IMR-90 (cell line): ENCODE results near the gene TIAM2. TPM values are rescaled to one million over a fixed set of nuclear protein-coding genes. Genes with fewer than 3 reads are reported as not detected.

Source experiments
- ATAC-seq: fragments of 200-7000 bp; cut with Tn5 transposase; 2 replicates; pipeline ENCODE4 v1.9.1; 2020; ENCODE audit warnings: low read depth, mild to moderate bottlenecking, moderate library complexity
- BruUV-seq: library from RNA; stranded (reverse); fragments of 400-500 nt; replicated peaks from 2 replicates; lab custom pipeline; 2021; lab: Mats Ljungman, UMichigan
- CTCF ChIA-PET: fragments of 300-600 bp; formaldehyde crosslinking; extraction: SDS; loops from one replicate; lab custom pipeline; 2021; ENCODE audit warnings: antibody characterized with exemption; lab: Yijun Ruan, JAX
- POLR2A ChIA-PET: fragments of 300-600 bp; sonication (Branson Sonifier 250); formaldehyde crosslinking; loops from one replicate; lab custom pipeline; 2022; ENCODE audit warnings: antibody characterized with exemption; ENCODE audit not compliant: unreplicated experiment; lab: Charles Lee
- DNase-seq: peaks from one replicate; pipeline ENCODE4 v3.0.0; 2013
- H2AFZ ChIP-seq: replicated peaks from 2 replicates; pipeline ENCODE3; 2013; ENCODE audit warnings: low read length, mild to moderate bottlenecking; ENCODE audit not compliant: poor library complexity
- H2AK5ac ChIP-seq: 2 replicates; pipeline ENCODE4 v1.6.1; 2013; ENCODE audit warnings: low read depth, low read length, inconsistent platforms
- H2AK9ac ChIP-seq: replicated peaks from 2 replicates; pipeline ENCODE3; 2013; ENCODE audit warnings: mild to moderate bottlenecking, low read depth, low read length, moderate library complexity; ENCODE audit not compliant: poor library complexity
- H2BK120ac ChIP-seq: 2 replicates; pipeline ENCODE4 v1.6.1; 2013; ENCODE audit warnings: low read depth, low read length, inconsistent platforms
- H2BK15ac ChIP-seq: 3 replicates; pipeline ENCODE4 v1.6.1; 2013; ENCODE audit warnings: low read depth, low read length, inconsistent platforms
- H2BK20ac ChIP-seq: 2 replicates; pipeline ENCODE4 v1.6.1; 2013; ENCODE audit warnings: low read depth, mild to moderate bottlenecking, inconsistent platforms, low read length, moderate library complexity
- H2BK5ac ChIP-seq: 2 replicates; pipeline ENCODE4 v1.6.1; 2013; ENCODE audit warnings: mild to moderate bottlenecking, low read depth, low read length, inconsistent platforms; ENCODE audit not compliant: poor library complexity, severe bottlenecking
- H3K14ac ChIP-seq: replicated peaks from 2 replicates; pipeline ENCODE4 v1.6.1; 2013; ENCODE audit warnings: low read depth, low read length, inconsistent platforms
- H3K18ac ChIP-seq: 2 replicates; pipeline ENCODE4 v1.6.1; 2013; ENCODE audit warnings: low read depth, low read length, control low read depth
- H3K23ac ChIP-seq: 2 replicates; pipeline ENCODE4 v1.6.1; 2013; ENCODE audit warnings: low read depth, low read length, inconsistent platforms
- H3K27ac ChIP-seq: 2 replicates; pipeline ENCODE4 v1.5.1; 2013; ENCODE audit warnings: mild to moderate bottlenecking, control low read depth, low read length; ENCODE audit not compliant: insufficient read depth
- H3K27me3 ChIP-seq: 2 replicates; pipeline ENCODE4 v1.6.1; 2013; ENCODE audit warnings: low read length; ENCODE audit not compliant: control insufficient read depth, insufficient read depth
- H3K36me3 ChIP-seq: 2 replicates; pipeline ENCODE4 v1.6.1; 2013; ENCODE audit warnings: low read length, mixed read lengths; ENCODE audit not compliant: control insufficient read depth, insufficient read depth
- H3K4ac ChIP-seq: 2 replicates; pipeline ENCODE4 v1.6.1; 2013; ENCODE audit warnings: low read depth, low read length, inconsistent platforms
- H3K4me1 ChIP-seq: 2 replicates; pipeline ENCODE4 v1.6.1; 2013; ENCODE audit warnings: low read length, mixed read lengths; ENCODE audit not compliant: control insufficient read depth, insufficient read depth
- H3K4me2 ChIP-seq: 2 replicates; pipeline ENCODE4 v1.6.1; 2013; ENCODE audit warnings: low read depth, mild to moderate bottlenecking, control low read depth, low read length, moderate library complexity
- H3K4me3 ChIP-seq: 2 replicates; pipeline ENCODE4 v1.5.1; 2013; ENCODE audit warnings: low read depth, mild to moderate bottlenecking, control low read depth, low read length, moderate library complexity; ENCODE audit not compliant: insufficient read depth
- H3K56ac ChIP-seq: 2 replicates; pipeline ENCODE4 v1.6.1; 2013; ENCODE audit warnings: low read length, inconsistent platforms; ENCODE audit not compliant: insufficient read depth; ENCODE audit errors: extremely low read depth
- H3K79me1 ChIP-seq, 2 experiments: 2 replicates each; pipeline ENCODE4 v1.6.1; 2013; ENCODE audit warnings: low read length in 2 of 2, inconsistent platforms in 1 of 2, low read depth in 1 of 2
- H3K9ac ChIP-seq: 2 replicates; pipeline ENCODE4 v1.6.1; 2013; ENCODE audit warnings: low read depth, low read length, control low read depth
- H3K9me1 ChIP-seq: 2 replicates; pipeline ENCODE4 v1.6.1; 2013; ENCODE audit warnings: low read length, inconsistent platforms; ENCODE audit not compliant: insufficient read depth
- H3K9me3 ChIP-seq: 2 replicates; pipeline ENCODE4 v1.6.1; 2013; ENCODE audit warnings: low read length; ENCODE audit not compliant: control insufficient read depth, insufficient read depth
- H4K20me1 ChIP-seq: 2 replicates; pipeline ENCODE4 v1.6.1; 2013; ENCODE audit warnings: low read length, inconsistent platforms; ENCODE audit not compliant: insufficient read depth
- H4K5ac ChIP-seq: 2 replicates; pipeline ENCODE4 v1.6.1; 2013; ENCODE audit warnings: mild to moderate bottlenecking, low read depth, low read length, control low read depth
- H4K8ac ChIP-seq, 2 experiments: 2 replicates each; pipeline ENCODE4 v1.6.1; 2013; ENCODE audit warnings: low read depth in 2 of 2, low read length in 2 of 2, control low read depth in 1 of 2, inconsistent platforms in 1 of 2
- H4K91ac ChIP-seq: 2 replicates; pipeline ENCODE4 v1.6.1; 2013; ENCODE audit warnings: low read depth, low read length, inconsistent platforms; ENCODE audit not compliant: insufficient read depth
- BHLHE40 ChIP-seq: fragments of 150-350 bp; IDR thresholded peaks from 2 replicates; pipeline ENCODE4 v1.6.1; 2016; ENCODE audit warnings: mild to moderate bottlenecking, low read depth, low read length
- CEBPB ChIP-seq: IDR thresholded peaks from 2 replicates; pipeline ENCODE4 v1.6.1; 2012; ENCODE audit warnings: low read depth, low read length, improper control_type of control experiment
- CHD1 ChIP-seq: IDR thresholded peaks from 2 replicates; pipeline ENCODE4 v1.6.1; 2012; ENCODE audit warnings: low read depth, low read length, improper control_type of control experiment
- FOS ChIP-seq: fragments of 150-350 bp; IDR thresholded peaks from 2 replicates; pipeline ENCODE4 v1.6.1; 2016; ENCODE audit warnings: low read depth, low read length
- MAFK ChIP-seq: IDR thresholded peaks from 2 replicates; pipeline ENCODE4 v1.6.1; 2012; ENCODE audit warnings: low read depth, low read length, improper control_type of control experiment
- MAZ ChIP-seq: IDR thresholded peaks from 2 replicates; pipeline ENCODE4 v1.6.1; 2012; ENCODE audit warnings: low read depth, mild to moderate bottlenecking, low read length, improper control_type of control experiment, moderate library complexity, borderline replicate concordance
- MXI1 ChIP-seq: IDR thresholded peaks from 2 replicates; pipeline ENCODE4 v1.6.1; 2012; ENCODE audit warnings: low read depth, mild to moderate bottlenecking, low read length, moderate library complexity, borderline replicate concordance
- NFE2L2 ChIP-seq: fragments of 150-350 bp; IDR thresholded peaks from 2 replicates; pipeline ENCODE4 v1.6.1; 2016; ENCODE audit warnings: low read depth, mild to moderate bottlenecking, low read length
- POLR2A ChIP-seq: IDR thresholded peaks from 2 replicates; pipeline ENCODE4 v1.6.1; 2012; ENCODE audit warnings: mild to moderate bottlenecking, low read depth, low read length
- RAD21 ChIP-seq: IDR thresholded peaks from 2 replicates; pipeline ENCODE4 v1.6.1; 2012; ENCODE audit warnings: low read length, improper control_type of control experiment
- RCOR1 ChIP-seq: IDR thresholded peaks from 2 replicates; pipeline ENCODE4 v1.6.1; 2012; ENCODE audit warnings: mild to moderate bottlenecking, low read length, improper control_type of control experiment; ENCODE audit not compliant: insufficient replicate concordance
- RFX5 ChIP-seq: IDR thresholded peaks from 2 replicates; pipeline ENCODE4 v1.8.0; 2012; ENCODE audit warnings: low read depth, mild to moderate bottlenecking, low read length, moderate library complexity
- SMC3 ChIP-seq: fragments of 150-350 bp; IDR thresholded peaks from 2 replicates; pipeline ENCODE4 v1.6.1; 2016; ENCODE audit warnings: low read depth, mild to moderate bottlenecking, antibody characterized with exemption, low read length, moderate library complexity
- USF2 ChIP-seq: fragments of 150-350 bp; IDR thresholded peaks from 2 replicates; pipeline ENCODE4 v1.6.1; 2017; ENCODE audit warnings: mild to moderate bottlenecking, antibody characterized with exemption, low read length, low read depth
- WGBS, 2 experiments: methylation state at CpG; one replicate each; pipeline versions ENCODE4 v1.1.5 to v1.1.7; 2013; ENCODE audit warnings: missing lambda C conversion rate in 2 of 2; ENCODE audit not compliant: insufficient read length in 1 of 2; ENCODE audit errors: extremely low coverage in 2 of 2; 5-methylcytosine and 5-hydroxymethylcytosine counted together
- dilution Hi-C: fragments of 300-500 bp; cut with HindIII; formaldehyde crosslinking; loops from one replicate; pipeline ENCODE4 v1.14.3; 2018; ENCODE audit warnings: low sequenced_read_pairs; ENCODE audit not compliant: unreplicated experiment
- in situ Hi-C: fragments of 300-500 bp; cut with MboI; formaldehyde crosslinking; loops from 3 replicates; pipeline ENCODE4 v1.14.3; 2019; ENCODE audit warnings: low sequenced_read_pairs, inconsistent platforms, mixed read lengths
- intact Hi-C: fragments of 100-400 bp; cut with micrococcal nuclease; formaldehyde crosslinking; loops from 2 replicates; pipeline ENCODE4 v1.10.0; 2022
- polyA plus RNA-seq, 3 experiments: library from polyadenylated mRNA; depleted of rRNA; stranded (reverse); fragments of >200 nt; gene quantifications; 2 replicates each; pipeline ENCODE4 v1.2.3, GENCODE V29; 2012; ENCODE audit warnings: low replicate concordance in 1 of 3
- total RNA-seq: library from RNA; depleted of rRNA; stranded (reverse); fragments of >200 nt; gene quantifications from 2 replicates; pipeline ENCODE4 v1.2.3, GENCODE V29; 2012
- TF ChIP-seq, protein P1 (sequence below): fragments of 150-350 bp; IDR thresholded peaks from 2 replicates; pipeline ENCODE4 v1.6.1; 2016; ENCODE audit warnings: low read depth, mild to moderate bottlenecking, low read length, moderate library complexity, borderline replicate concordance
- TF ChIP-seq, protein P2 (sequence below): conservative IDR thresholded peaks from 2 replicates; pipeline ENCODE4 v1.5.1; 2012; ENCODE audit warnings: mild to moderate bottlenecking, low read depth, low read length, improper control_type of control experiment

TIAM2 gene
- total and polyA plus RNA-seq, 2 of the 4 experiments (the other 2 are of a cell fraction): 3.1 to 4.7 TPM

GRCh38 chr6:155183095-155183494 is 188.0 kb downstream of the TIAM2 start:
- Histone ChIP-seq H3K79me1 (0 out of 4 replicates have a peak, but pooled peaks cover 0 to 3% of the 10 kb centered on the region in 2 experiments), H3K27me3 (no peaks in the 10 kb centered on the region), H3K9ac (no peak overlapping the region), H3K23ac (no peak overlapping the region), H3K4ac (no peak overlapping the region), H3K56ac (no peak overlapping the region), H2BK5ac (no peak overlapping the region), H3K27ac (no peak overlapping the region), H3K4me1 (peaks cover 13% of the 10 kb centered on the region), H3K9me3 (no peaks in the 10 kb centered on the region), H2AK5ac (no peak overlapping the region), H2BK20ac (no peak overlapping the region), H2AFZ (no peak overlapping the region), H4K5ac (no peak overlapping the region), H2BK120ac (no peak overlapping the region), H4K20me1 (no peaks in the 10 kb centered on the region), H3K9me1 (peaks cover 10% of the 10 kb centered on the region), H4K8ac (no peak overlapping the region), H3K4me2 (no peak overlapping the region), H3K4me3 (no peak overlapping the region), H4K91ac (no peak overlapping the region), H3K36me3 (no peaks in the 10 kb centered on the region), H3K14ac (no peak overlapping the region), H2AK9ac (no peak overlapping the region), H2BK15ac (no peak overlapping the region), H3K18ac (no peak overlapping the region)
- TF ChIP-seq MXI1: no peak
- no peak for TF ChIP-seq USF2
- TF ChIP-seq, protein P1, sequence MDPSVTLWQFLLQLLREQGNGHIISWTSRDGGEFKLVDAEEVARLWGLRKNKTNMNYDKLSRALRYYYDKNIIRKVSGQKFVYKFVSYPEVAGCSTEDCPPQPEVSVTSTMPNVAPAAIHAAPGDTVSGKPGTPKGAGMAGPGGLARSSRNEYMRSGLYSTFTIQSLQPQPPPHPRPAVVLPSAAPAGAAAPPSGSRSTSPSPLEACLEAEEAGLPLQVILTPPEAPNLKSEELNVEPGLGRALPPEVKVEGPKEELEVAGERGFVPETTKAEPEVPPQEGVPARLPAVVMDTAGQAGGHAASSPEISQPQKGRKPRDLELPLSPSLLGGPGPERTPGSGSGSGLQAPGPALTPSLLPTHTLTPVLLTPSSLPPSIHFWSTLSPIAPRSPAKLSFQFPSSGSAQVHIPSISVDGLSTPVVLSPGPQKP: no peak
- TF ChIP-seq CEBPB: no peak
- no peak for TF ChIP-seq FOS
- no peak for TF ChIP-seq RCOR1
- no peak for TF ChIP-seq NFE2L2
- no peak for TF ChIP-seq SMC3
- TF ChIP-seq CHD1: no peak
- no peak for TF ChIP-seq RAD21
- no peak for TF ChIP-seq POLR2A
- TF ChIP-seq, protein P2, sequence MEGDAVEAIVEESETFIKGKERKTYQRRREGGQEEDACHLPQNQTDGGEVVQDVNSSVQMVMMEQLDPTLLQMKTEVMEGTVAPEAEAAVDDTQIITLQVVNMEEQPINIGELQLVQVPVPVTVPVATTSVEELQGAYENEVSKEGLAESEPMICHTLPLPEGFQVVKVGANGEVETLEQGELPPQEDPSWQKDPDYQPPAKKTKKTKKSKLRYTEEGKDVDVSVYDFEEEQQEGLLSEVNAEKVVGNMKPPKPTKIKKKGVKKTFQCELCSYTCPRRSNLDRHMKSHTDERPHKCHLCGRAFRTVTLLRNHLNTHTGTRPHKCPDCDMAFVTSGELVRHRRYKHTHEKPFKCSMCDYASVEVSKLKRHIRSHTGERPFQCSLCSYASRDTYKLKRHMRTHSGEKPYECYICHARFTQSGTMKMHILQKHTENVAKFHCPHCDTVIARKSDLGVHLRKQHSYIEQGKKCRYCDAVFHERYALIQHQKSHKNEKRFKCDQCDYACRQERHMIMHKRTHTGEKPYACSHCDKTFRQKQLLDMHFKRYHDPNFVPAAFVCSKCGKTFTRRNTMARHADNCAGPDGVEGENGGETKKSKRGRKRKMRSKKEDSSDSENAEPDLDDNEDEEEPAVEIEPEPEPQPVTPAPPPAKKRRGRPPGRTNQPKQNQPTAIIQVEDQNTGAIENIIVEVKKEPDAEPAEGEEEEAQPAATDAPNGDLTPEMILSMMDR: no peak
- no peak for TF ChIP-seq RFX5
- TF ChIP-seq MAFK: no peak
- no peak for TF ChIP-seq MAZ
- no peak for TF ChIP-seq BHLHE40
- dilution Hi-C loops: no loop called here
- WGBS, 2 experiments: no CpG with 5 or more reads among the region's 5 CpGs
- ChIA-PET POLR2A (no interaction called here), CTCF (interaction anchor here (0.6 to 1.1 kb wide), 2 partner anchors 52 to 786 kb away, joined by 3 read pairs; no protein-coding TSS in a partner anchor)
- no TSS peak for BruUV-seq
- intact Hi-C loops: no loop called here
- DNase-seq: no peak
- in situ Hi-C loops: loop anchor here (10.0 kb wide), 1 partner anchor 312 kb away; no protein-coding TSS in a partner anchor
- ATAC-seq: no peak
